ENCODE results near the gene MSANTD2.

MSANTD2 gene

GRCh38 chr11:124742555-124742954 is 57.7 kb downstream of the MSANTD2 start:
- DNase-seq (ENCODE audit: low read depth in 1 of 2, low spot score in 1 of 2) = no peak
- no peak overlapping the region for H3K27ac ChIP-seq (replicated peaks)
- TF ChIP-seq SPI1 (IDR thresholded peaks at IDR 0.05; ENCODE audit: borderline replicate concordance, low read depth) (no peak), REST (IDR thresholded peaks at IDR 0.05; ENCODE audit: insufficient replicate concordance, low read depth) (no peak), GABPA (IDR thresholded peaks at IDR 0.05; ENCODE audit: low read depth) (no peak), POLR2AphosphoS5 (IDR thresholded peaks at IDR 0.05; ENCODE audit: low read depth) (no peak)
- TF ChIP-seq, protein P1, sequence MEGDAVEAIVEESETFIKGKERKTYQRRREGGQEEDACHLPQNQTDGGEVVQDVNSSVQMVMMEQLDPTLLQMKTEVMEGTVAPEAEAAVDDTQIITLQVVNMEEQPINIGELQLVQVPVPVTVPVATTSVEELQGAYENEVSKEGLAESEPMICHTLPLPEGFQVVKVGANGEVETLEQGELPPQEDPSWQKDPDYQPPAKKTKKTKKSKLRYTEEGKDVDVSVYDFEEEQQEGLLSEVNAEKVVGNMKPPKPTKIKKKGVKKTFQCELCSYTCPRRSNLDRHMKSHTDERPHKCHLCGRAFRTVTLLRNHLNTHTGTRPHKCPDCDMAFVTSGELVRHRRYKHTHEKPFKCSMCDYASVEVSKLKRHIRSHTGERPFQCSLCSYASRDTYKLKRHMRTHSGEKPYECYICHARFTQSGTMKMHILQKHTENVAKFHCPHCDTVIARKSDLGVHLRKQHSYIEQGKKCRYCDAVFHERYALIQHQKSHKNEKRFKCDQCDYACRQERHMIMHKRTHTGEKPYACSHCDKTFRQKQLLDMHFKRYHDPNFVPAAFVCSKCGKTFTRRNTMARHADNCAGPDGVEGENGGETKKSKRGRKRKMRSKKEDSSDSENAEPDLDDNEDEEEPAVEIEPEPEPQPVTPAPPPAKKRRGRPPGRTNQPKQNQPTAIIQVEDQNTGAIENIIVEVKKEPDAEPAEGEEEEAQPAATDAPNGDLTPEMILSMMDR (IDR thresholded peaks at IDR 0.05; ENCODE audit: insufficient read depth, low read length) = no peak
- H3K27me3 ChIP-seq (ENCODE audit: insufficient read depth, poor library complexity, severe bottlenecking) = peaks cover 23% of the 10 kb centered on the region
- no peak overlapping the region for H3K4me3 ChIP-seq (replicated peaks; ENCODE audit: insufficient read depth, low read length)

GRCh38 chr11:124740277-124740882 is 59.8 kb downstream of the MSANTD2 start:
- H3K27ac ChIP-seq (replicated peaks) = no peak overlapping the region
- peak; percentile 56 to 61 for DNase-seq (ENCODE audit: low read depth in 1 of 2, low spot score in 1 of 2)
- peak overlapping the region; percentile 75 for H3K4me3 ChIP-seq (replicated peaks; ENCODE audit: insufficient read depth, low read length)
- TF ChIP-seq SPI1 (IDR thresholded peaks at IDR 0.05; ENCODE audit: borderline replicate concordance, low read depth) (peak; percentile 76), GABPA (IDR thresholded peaks at IDR 0.05; ENCODE audit: low read depth) (no peak), REST (IDR thresholded peaks at IDR 0.05; ENCODE audit: insufficient replicate concordance, low read depth) (no peak)
- TF ChIP-seq, protein P1 (IDR thresholded peaks at IDR 0.05; ENCODE audit: insufficient read depth, low read length) = peak; percentile 43
- H3K27me3 ChIP-seq (ENCODE audit: insufficient read depth, poor library complexity, severe bottlenecking) = peaks cover 21% of the 10 kb centered on the region

DNA sequence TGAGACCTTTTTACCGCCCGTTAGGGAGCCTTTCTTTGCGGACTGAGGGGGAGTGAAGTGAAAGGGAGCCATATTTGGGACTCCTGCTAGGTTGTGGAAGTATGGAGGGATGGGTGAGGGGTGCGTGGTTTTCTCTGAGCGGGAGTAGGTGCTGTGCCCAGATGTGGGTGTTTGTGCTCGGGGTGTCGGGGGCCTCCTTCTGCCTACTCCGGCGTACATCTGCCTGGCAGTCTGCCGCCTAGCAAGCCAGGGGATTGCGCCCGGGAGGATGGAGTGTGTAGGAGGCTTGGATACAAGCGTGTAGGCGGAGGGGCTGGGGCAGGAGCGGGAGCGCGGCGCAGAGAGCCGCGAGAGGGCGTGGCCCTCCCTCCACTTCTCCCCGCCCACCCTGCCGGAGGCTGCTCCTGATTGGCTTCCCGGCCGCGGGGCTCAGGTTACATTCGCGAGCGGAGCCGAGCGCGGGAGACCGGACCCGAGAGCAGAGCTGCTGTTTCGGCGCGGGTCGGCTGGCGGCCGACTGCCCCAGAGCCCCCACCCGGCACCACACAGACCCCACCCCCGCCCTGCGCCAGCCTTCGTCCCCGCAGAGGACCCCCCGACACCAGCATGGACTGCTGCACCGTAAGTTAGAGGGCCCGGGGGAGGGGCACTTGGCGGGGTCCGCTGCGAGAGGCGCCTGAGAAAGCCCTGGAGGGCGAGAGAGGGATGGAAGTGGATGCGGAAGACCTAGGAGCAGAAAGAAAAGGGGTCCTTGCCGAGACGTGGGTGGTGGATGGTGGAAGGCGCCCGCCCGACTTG is 60.5 kb downstream of the MSANTD2 start, which contains the start of gene NRGN:
Gene NRGN, plus strand, starts transcription at position 464 of the 798 bp plus-strand sequence. Its CDS starts 143 bp downstream, at position 607.
- H3K27me3 ChIP-seq (ENCODE audit: insufficient read depth, poor library complexity, severe bottlenecking) = peaks cover 20% of the 10 kb centered on the region
- peak; percentile 72 to 76 for DNase-seq (ENCODE audit: low read depth in 1 of 2, low spot score in 1 of 2)
- H3K27ac ChIP-seq (replicated peaks) = no peak within 1 kb of the TSS
- peak within 1 kb of the TSS; percentile 75 for H3K4me3 ChIP-seq (replicated peaks; ENCODE audit: insufficient read depth, low read length)
- TF ChIP-seq GABPA (IDR thresholded peaks at IDR 0.05; ENCODE audit: low read depth) = no peak

DNA sequence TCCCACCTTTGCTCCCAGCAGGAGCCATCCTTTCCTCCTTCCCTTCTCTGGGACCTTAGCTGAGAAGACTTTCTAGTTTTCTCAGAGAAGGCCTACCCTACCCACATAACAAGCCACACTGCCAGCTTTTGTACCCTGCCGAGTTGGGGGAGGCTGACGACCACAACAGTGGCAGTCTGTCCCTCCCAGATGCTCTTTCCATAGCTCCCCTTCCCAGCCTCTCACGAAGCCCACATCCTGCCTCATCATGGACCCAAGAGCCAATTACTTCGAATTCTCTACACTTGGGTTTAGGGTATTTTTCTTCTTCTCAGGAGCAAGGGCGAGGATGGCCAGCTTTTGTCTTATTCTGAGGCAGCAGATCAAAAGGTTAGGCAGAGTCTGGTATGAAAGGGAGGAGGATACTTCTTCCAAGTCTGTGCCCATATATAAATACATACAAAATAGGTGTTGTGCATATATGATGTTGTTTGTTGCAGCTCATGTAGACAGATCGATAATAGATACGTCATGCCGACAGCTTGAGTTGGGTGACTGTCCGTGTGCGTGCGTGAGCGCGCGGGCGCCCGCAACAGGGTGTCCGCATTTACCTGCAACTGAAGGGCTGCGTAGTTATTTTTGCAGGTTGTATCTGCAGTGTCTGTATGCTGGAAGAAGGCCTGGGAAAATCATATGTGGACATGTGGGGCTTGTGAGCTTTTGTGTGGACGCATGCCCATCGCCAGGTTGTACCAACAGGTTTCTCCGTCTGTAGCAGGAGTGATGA is 61.3 kb downstream of the MSANTD2 start:
- Histone ChIP-seq H3K27me3 (ENCODE audit: insufficient read depth, poor library complexity, severe bottlenecking) (peaks cover 15% of the 10 kb centered on the region), H3K4me3 (replicated peaks; ENCODE audit: insufficient read depth, low read length) (no peak overlapping the region), H3K27ac (replicated peaks) (no peak overlapping the region)
- DNase-seq (ENCODE audit: low read depth in 1 of 2, low spot score in 1 of 2) = no peak
- TF ChIP-seq REST (IDR thresholded peaks at IDR 0.05; ENCODE audit: insufficient replicate concordance, low read depth) = no peak
